Breast epithelium (tissue), 4 donors: Measurements from ENCODE around the gene SLF2. TPM values are rescaled to one million over a fixed set of nuclear protein-coding genes. Genes with fewer than 3 reads are reported as not detected.

Source experiments
- DNase-seq, 2 donors: peaks; one replicate each; pipeline ENCODE4 v3.0.0-alpha.2; 2019; ENCODE audit warnings: low spot score in 2 of 2
- H3K27ac ChIP-seq, 2 donors: fragments of 200-600 bp; sonication (generic) in 1 of 2; one replicate each; pipeline ENCODE4 v1.5.1; 2016 to 2019; ENCODE audit warnings: mild to moderate bottlenecking in 1 of 2
- H3K27me3 ChIP-seq, 2 donors: fragments of 200-600 bp; sonication (generic) in 1 of 2; one replicate each; pipeline versions ENCODE4 v1.5.1 to v1.6.0; 2017 to 2019; ENCODE audit warnings: control low read depth in 1 of 2, mild to moderate bottlenecking in 1 of 2
- H3K36me3 ChIP-seq: fragments of 200-600 bp; one replicate; pipeline ENCODE4 v1.5.1; 2019
- H3K4me1 ChIP-seq, 2 donors: fragments of 200-600 bp; sonication (generic); one replicate each; pipeline ENCODE4 v1.5.1; 2016 to 2019; ENCODE audit warnings: control low read depth in 1 of 2
- H3K4me3 ChIP-seq, 3 donors: fragments of 200-600 bp; sonication (generic); 1 replicate in 2 of 3; 2 replicates in 1 of 3; pipeline ENCODE4 v1.5.1; 2016 to 2019; ENCODE audit warnings: mild to moderate bottlenecking in 3 of 3, moderate library complexity in 2 of 3
- H3K9me3 ChIP-seq, 2 donors: fragments of 200-600 bp; sonication (generic) in 1 of 2; one replicate each; pipeline ENCODE4 v1.5.1; 2016 to 2019; ENCODE audit warnings: control low read depth in 1 of 2
- CTCF ChIP-seq, 3 donors: fragments of 450-650 bp; IDR thresholded peaks; one replicate each; pipeline ENCODE4 v1.5.1; 2016 to 2017; ENCODE audit warnings: antibody characterized with exemption in 3 of 3, mild to moderate bottlenecking in 3 of 3, moderate library complexity in 3 of 3
- POLR2A ChIP-seq: fragments of 450-650 bp; IDR thresholded peaks from one replicate; pipeline ENCODE4 v1.6.1; 2016; ENCODE audit warnings: antibody characterized with exemption, mild to moderate bottlenecking, moderate library complexity
- POLR2AphosphoS5 ChIP-seq, 3 donors: sonication (generic); formaldehyde crosslinking; IDR thresholded peaks; one replicate each; pipeline ENCODE4 v1.6.1; 2017; ENCODE audit warnings: antibody characterized with exemption in 3 of 3
- intact Hi-C: fragments of 100-400 bp; cut with DNase I; formaldehyde crosslinking; loops from one replicate; pipeline ENCODE4 v1.15.1; 2023; ENCODE audit warnings: low total_unique reads
- total RNA-seq, 3 donors: library from RNA; depleted of rRNA; stranded (reverse); fragments of >200 nt; gene quantifications; one replicate each; pipeline ENCODE4 v1.1.0, GENCODE V29; 2016

The SLF2 gene
- total RNA-seq, 3 donors from 2014 or later, result 24.8 to 34.2 (median 31.8) TPM

DNA sequence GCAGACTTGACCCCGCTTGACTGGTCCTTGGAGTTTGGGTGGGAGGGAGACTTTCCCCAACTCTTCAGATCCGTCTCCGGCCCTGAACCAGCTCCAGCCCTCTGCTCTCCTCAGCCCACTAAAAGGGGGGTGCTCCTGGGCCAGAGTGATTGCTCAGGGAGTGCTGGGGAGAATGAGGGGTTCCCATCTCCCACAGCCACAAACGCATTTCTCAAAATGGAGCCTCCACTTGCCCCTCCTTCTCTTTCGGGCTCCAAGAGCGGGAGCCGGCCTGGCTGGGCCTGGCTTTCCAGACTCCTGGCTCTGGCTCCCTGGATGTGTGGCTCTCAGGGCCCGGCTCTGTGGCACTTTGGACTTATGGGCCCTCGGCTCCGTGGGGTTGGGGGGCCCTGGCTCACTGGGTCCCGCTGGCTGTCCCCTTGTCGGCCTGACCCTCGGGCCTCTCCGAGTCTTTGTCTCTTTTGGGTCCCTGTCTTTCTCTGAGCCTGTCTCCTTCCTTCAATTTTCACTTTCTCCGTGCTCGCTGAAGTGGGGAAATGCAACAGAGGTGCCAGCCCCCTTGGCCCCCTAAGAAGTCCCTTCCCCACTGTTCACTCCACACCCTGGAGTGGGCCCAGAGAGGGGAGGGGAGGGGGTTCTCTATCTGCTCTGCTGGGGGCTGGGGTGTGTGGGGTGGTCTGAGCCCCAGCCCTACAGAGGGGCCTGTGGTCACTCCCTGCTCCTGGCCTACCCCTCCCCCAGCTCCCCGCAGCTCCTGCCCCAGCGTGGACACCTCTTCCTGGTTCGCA, 87.6 kb downstream of the SLF2 start:
- Histone ChIP-seq H3K4me3 (peak overlapping the region; percentile 59 to 92 (median 80)), H3K36me3 (no peaks in the 10 kb centered on the region), H3K27ac (peak overlapping the region; percentile 97 to 100), H3K4me1 (peaks cover 12 to 13% of the 10 kb centered on the region in 2 donors), H3K27me3 (no peaks in the 10 kb centered on the region), H3K9me3 (no peaks in the 10 kb centered on the region)
- no peak for TF ChIP-seq CTCF (IDR thresholded peaks at IDR 0.05)
- TF ChIP-seq POLR2AphosphoS5 (IDR thresholded peaks at IDR 0.05), result no peak
- TF ChIP-seq POLR2A, result no peak
- intact Hi-C loops, result no loop called here
- DNase-seq, result no peak

DNA sequence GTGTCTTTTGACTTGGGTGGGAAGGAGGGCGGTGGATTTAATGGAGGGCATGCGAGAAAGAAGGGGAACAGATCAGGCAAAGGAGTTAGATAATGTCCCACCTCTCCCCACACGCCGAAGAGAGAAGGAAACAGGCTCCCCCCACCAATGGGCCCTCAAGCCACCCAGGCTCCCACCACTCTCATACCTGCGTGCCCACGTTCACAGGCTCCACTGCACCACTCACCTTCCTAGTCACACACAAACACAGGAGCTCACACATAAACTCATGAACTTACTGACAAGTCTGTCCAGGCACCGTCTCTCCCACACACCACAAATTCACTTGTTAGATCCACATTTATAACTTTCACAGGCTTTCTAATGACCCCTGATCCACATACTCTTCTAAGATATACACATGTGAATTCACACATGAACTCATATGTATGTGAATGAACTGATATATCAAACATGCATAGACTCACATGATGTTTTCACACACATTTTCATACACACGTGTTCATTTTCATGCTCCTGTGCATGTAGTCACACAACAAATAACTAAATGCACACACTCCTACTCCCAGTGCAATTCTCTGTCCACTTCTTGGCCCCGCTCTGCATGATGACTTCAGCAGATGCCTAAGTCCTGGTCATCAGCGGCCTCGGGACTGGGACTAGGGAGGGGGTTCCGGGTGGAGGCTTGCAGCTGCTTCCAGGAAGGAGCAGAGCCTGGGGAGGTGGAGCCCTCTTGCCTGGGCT, 88.3 kb downstream of the SLF2 start:
- Histone ChIP-seq H3K9me3 (no peaks in the 10 kb centered on the region), H3K4me3 (peak overlapping the region; percentile 59 to 92 (median 80)), H3K36me3 (no peaks in the 10 kb centered on the region), H3K27ac (peak overlapping the region; percentile 97 to 100), H3K27me3 (no peaks in the 10 kb centered on the region), H3K4me1 (peaks cover 12 to 13% of the 10 kb centered on the region in 2 donors)
- peak; percentile 77 to 81 for DNase-seq
- peak; percentile 34 to 87 (median 86) for TF ChIP-seq POLR2AphosphoS5 (IDR thresholded peaks at IDR 0.05)
- peak; percentile 31 for TF ChIP-seq POLR2A
- TF ChIP-seq CTCF (IDR thresholded peaks at IDR 0.05), result no peak
- intact Hi-C loops, result no loop called here

- Histone ChIP-seq H3K4me1 (peaks cover 12 to 13% of the 10 kb centered on the region in 2 donors), H3K4me3 (peak overlapping the region; percentile 15 to 92 (median 18)), H3K27ac (peak overlapping the region; percentile 97 to 100), H3K36me3 (no peaks in the 10 kb centered on the region), H3K9me3 (no peaks in the 10 kb centered on the region), H3K27me3 (no peaks in the 10 kb centered on the region)
- DNase-seq, result no peak
- TF ChIP-seq CTCF (IDR thresholded peaks at IDR 0.05), result no peak
- no peak for TF ChIP-seq POLR2A
- no peak for TF ChIP-seq POLR2AphosphoS5 (IDR thresholded peaks at IDR 0.05)
- intact Hi-C loops, result no loop called here
Measured at GRCh38 chr10:101001659-101002035, 88.9 kb downstream of the SLF2 start.

DNA sequence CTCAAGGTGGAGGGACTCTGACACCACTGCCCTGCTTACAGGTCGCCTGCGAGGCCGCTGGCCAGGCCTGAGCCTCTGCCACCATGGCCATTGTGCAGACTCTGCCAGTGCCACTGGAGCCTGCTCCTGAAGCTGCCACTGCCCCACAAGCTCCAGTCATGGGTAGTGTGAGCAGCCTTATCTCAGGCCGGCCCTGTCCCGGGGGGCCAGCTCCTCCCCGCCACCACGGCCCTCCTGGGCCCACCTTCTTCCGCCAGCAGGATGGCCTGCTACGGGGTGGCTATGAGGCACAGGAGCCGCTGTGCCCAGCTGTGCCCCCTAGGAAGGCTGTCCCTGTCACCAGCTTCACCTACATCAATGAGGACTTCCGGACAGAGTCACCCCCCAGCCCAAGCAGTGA, 89.7 kb downstream of the SLF2 start:
- peaks cover 12 to 13% of the 10 kb centered on the region in 2 donors for H3K4me1 ChIP-seq
- no peaks in the 10 kb centered on the region for H3K9me3 ChIP-seq
- H3K27me3 ChIP-seq, result no peaks in the 10 kb centered on the region
- no peak for DNase-seq
- intact Hi-C loops, result no loop called here
- TF ChIP-seq POLR2AphosphoS5 (IDR thresholded peaks at IDR 0.05), result no peak
- TF ChIP-seq CTCF (IDR thresholded peaks at IDR 0.05), result no peak
- no peak for TF ChIP-seq POLR2A
- H3K27ac ChIP-seq, result peak overlapping the region; percentile 97 to 100
- peak overlapping the region in 1 of 3 donors; percentile 92 for H3K4me3 ChIP-seq
- H3K36me3 ChIP-seq, result peaks cover 4% of the 10 kb centered on the region
